K562 (cell line): ENCODE results near the gene TMC6. TPM values are rescaled to one million over a fixed set of nuclear protein-coding genes. Genes with fewer than 3 reads are reported as not detected.

Source experiments
- ATAC-seq: fragments of 200-7000 bp; cut with Tn5 transposase; 3 replicates; pipeline ENCODE4 v1.9.1; 2020; ENCODE audit warnings: moderate library complexity
- BruUV-seq: library from RNA; stranded (reverse); fragments of 400-500 nt; replicated peaks from 2 replicates; lab custom pipeline; 2021; lab: Mats Ljungman, UMichigan
- CTCF ChIA-PET: fragments of 300-600 bp; formaldehyde crosslinking; extraction: SDS; loops from one replicate; lab custom pipeline; 2021; ENCODE audit warnings: low intra/inter-chr PET ratio; lab: Yijun Ruan, JAX
- POLR2A ChIA-PET: fragments of 300-600, 350-650 bp; sonication (Branson Sonifier 250); formaldehyde crosslinking; extraction: SDS; loops from one replicate; lab custom pipeline; 2021; ENCODE audit warnings: antibody characterized with exemption, inconsistent platforms; lab: Yijun Ruan, JAX
- DNase-seq, 4 experiments: peaks; one replicate each; pipeline versions ENCODE4 v3.0.0 to v3.0.0-alpha.2; 2011 to 2018; ENCODE audit warnings: low spot score in 3 of 4, mixed read lengths in 3 of 4; ENCODE audit errors: extremely low read depth in 1 of 4
- FAIRE-seq: peaks from 2 replicates; lab custom pipeline; 2011; peaks lifted over from hg19 to GRCh38; lab: Jason Lieb, UNC
- H2AFZ ChIP-seq: 2 replicates; pipeline ENCODE4 v1.6.0; 2011; ENCODE audit warnings: low read depth, low read length, control low read depth, inconsistent platforms
- H3K27ac ChIP-seq: fragments of 200-600 bp; 3 replicates; pipeline ENCODE4 v1.8.0; 2011; ENCODE audit warnings: low read depth, mild to moderate bottlenecking, control low read depth, inconsistent platforms, low read length, moderate library complexity, mixed read lengths; ENCODE audit errors: extremely low read depth
- H3K27me3 ChIP-seq, 2 experiments: fragments of 300-600 bp in 1 of 2; 2 replicates in 1 of 2; 3 replicates in 1 of 2; pipeline versions ENCODE4 v1.6.0 to v1.8.0; 2011; ENCODE audit warnings: inconsistent platforms in 2 of 2, low read length in 2 of 2, mild to moderate bottlenecking in 1 of 2, mixed read lengths in 1 of 2, moderate library complexity in 1 of 2; ENCODE audit not compliant: control insufficient read depth in 2 of 2, insufficient read depth in 2 of 2
- H3K36me3 ChIP-seq: fragments of 300-600 bp; 3 replicates; pipeline ENCODE4 v1.8.0; 2011; ENCODE audit warnings: mild to moderate bottlenecking, low read length, inconsistent platforms; ENCODE audit not compliant: control insufficient read depth, insufficient read depth
- H3K4me1 ChIP-seq, 2 experiments: fragments of 200-600 bp in 1 of 2; replicated peaks in 1 of 2; 2 replicates in 1 of 2; 3 replicates in 1 of 2; pipeline versions ENCODE4 v1.5.1 to v1.8.0; 2011; ENCODE audit warnings: inconsistent platforms in 2 of 2, low read length in 2 of 2, mild to moderate bottlenecking in 1 of 2, mixed read lengths in 1 of 2, moderate library complexity in 1 of 2; ENCODE audit not compliant: control insufficient read depth in 2 of 2, insufficient read depth in 2 of 2
- H3K4me2 ChIP-seq: 2 replicates; pipeline ENCODE4 v1.6.1; 2011; ENCODE audit warnings: low read length, control low read depth, inconsistent platforms, mixed read lengths; ENCODE audit not compliant: insufficient read depth
- H3K4me3 ChIP-seq: fragments of 200-600 bp; sonication (generic), shearing (Covaris generic); 2 replicates; pipeline ENCODE4 v1.5.1; 2016; ENCODE audit warnings: control low read depth, inconsistent platforms
- H3K79me2 ChIP-seq: fragments of 200-600 bp; 3 replicates; pipeline ENCODE4 v1.8.0; 2011; ENCODE audit warnings: low read length, inconsistent platforms; ENCODE audit not compliant: control insufficient read depth, insufficient read depth
- H3K9ac ChIP-seq, 2 experiments: 2 replicates each; pipeline versions ENCODE4 v1.6.0 to v1.6.1; 2011; ENCODE audit warnings: low read depth in 2 of 2, low read length in 2 of 2, control low read depth in 1 of 2, inconsistent platforms in 1 of 2, mild to moderate bottlenecking in 1 of 2, mixed read lengths in 1 of 2; ENCODE audit not compliant: insufficient read depth in 1 of 2
- H3K9me1 ChIP-seq: one replicate; pipeline ENCODE4 v1.6.0; 2011; ENCODE audit warnings: inconsistent platforms, mild to moderate bottlenecking, low read length, moderate library complexity; ENCODE audit not compliant: control insufficient read depth, insufficient read depth
- H3K9me3 ChIP-seq: replicated peaks from 2 replicates; pipeline ENCODE4 v1.5.1; 2011; ENCODE audit warnings: low read depth, low read length, inconsistent platforms; ENCODE audit not compliant: control insufficient read depth, insufficient read depth
- H4K20me1 ChIP-seq: replicated peaks from 2 replicates; pipeline ENCODE4 v1.6.1; 2011; ENCODE audit warnings: low read length, inconsistent platforms, mixed read lengths; ENCODE audit not compliant: control insufficient read depth, insufficient read depth
- E2F6 ChIP-seq, 2 experiments: IDR thresholded peaks; 2 replicates each; pipeline ENCODE4 v1.6.1; 2011; ENCODE audit warnings: borderline replicate concordance in 1 of 2, control low read depth in 1 of 2, low read depth in 1 of 2, low read length in 1 of 2, mild to moderate bottlenecking in 1 of 2, mixed read lengths in 1 of 2, moderate library complexity in 1 of 2; ENCODE audit not compliant: insufficient read depth in 1 of 2, insufficient read length in 1 of 2, poor library complexity in 1 of 2, severe bottlenecking in 1 of 2; ENCODE audit errors: extremely low read depth in 1 of 2
- ZFP36 ChIP-seq: fragments of 150-350 bp; IDR thresholded peaks from 2 replicates; pipeline ENCODE4 v1.6.1; 2018; ENCODE audit warnings: low read length, low read depth; ENCODE audit not compliant: partially characterized antibody
- ZNF740 ChIP-seq, 3 experiments: fragments of 200-800 bp in 1 of 3; sonication (Bioruptor generic) in 1 of 3; sonication (generic) in 1 of 3; formaldehyde crosslinking in 1 of 3; IDR thresholded peaks; 2 replicates each; pipeline versions ENCODE4 v1.6.1 to v1.8.0; 2016 to 2022; ENCODE audit warnings: mild to moderate bottlenecking in 2 of 3, missing compliant biosample characterization in 2 of 3, missing genetic modification characterization in 2 of 3, missing genetic modification reagents in 1 of 3
- WGBS: fragments of 100-300 bp; shearing (Covaris generic); methylation state at CpG from one replicate; pipeline ENCODE4 v1.1.6; 2016; ENCODE audit warnings: low coverage, mixed read lengths; ENCODE audit not compliant: insufficient coverage; ENCODE audit errors: missing lambda C conversion rate; 5-methylcytosine and 5-hydroxymethylcytosine counted together
- in situ Hi-C: fragments of 300-500 bp; cut with MboI; formaldehyde crosslinking; loops from 4 replicates; pipeline ENCODE4 v1.15.0; 2018; ENCODE audit warnings: inconsistent platforms, mixed read lengths
- intact Hi-C: fragments of 100-400 bp; cut with micrococcal nuclease; formaldehyde crosslinking; loops from 2 replicates; pipeline ENCODE4 v1.14.2; 2022
- polyA plus RNA-seq, 8 experiments: library from polyadenylated mRNA; depleted of rRNA in 4 of 8; stranded (reverse) in 5 of 8; unstranded in 3 of 8; fragments of >200 nt; fragmentation: Nextera tagmentation in 2 of 8; fragmentation: Illumina TruSeq in 1 of 8; extraction: Ambion mirVana in 2 of 8; extraction: Trizol in 1 of 8; gene quantifications; 2 replicates each; pipeline versions ENCODE4 v1.2.1 to v1.2.3, GENCODE V29; 2011 to 2014; ENCODE audit warnings: inconsistent platforms in 1 of 8, missing spikeins in 1 of 8
- total RNA-seq, 7 experiments: library from RNA; depleted of rRNA in 6 of 7; stranded (reverse); fragments of >200 nt in 6 of 7; fragmentation: Illumina TruSeq in 2 of 7; extraction: Trizol in 2 of 7; gene quantifications; 2 replicates each; pipeline versions ENCODE4 v1.2.1 to v1.2.3, GENCODE V29; 2011 to 2021; ENCODE audit warnings: low replicate concordance in 1 of 7

Gene TMC6
- total and polyA plus RNA-seq, 9 of the 15 experiments (the other 6 are each of a cell fraction or from before 2014, with no cell fraction given): 4.1 to 351 (median 66.9) TPM

- Histone ChIP-seq H3K9ac (peak overlapping the region in 1 of 2 experiments; percentile 64; a peak in 1 of 4 replicates), H3K4me2 (no peak overlapping the region), H3K36me3 (peaks cover 58% of the 10 kb centered on the region), H3K9me3 (no peaks in the 10 kb centered on the region), H3K27ac (no peak overlapping the region), H4K20me1 (peaks cover 7% of the 10 kb centered on the region), H3K4me3 (no peak overlapping the region), H3K27me3 (no peaks in the 10 kb centered on the region), H3K79me2 (peaks cover 13% of the 10 kb centered on the region; the same call in 2 of the 3 replicates), H2AFZ (no peak overlapping the region), H3K9me1 (no peaks in the 10 kb centered on the region), H3K4me1 (peaks cover 0 to 41% of the 10 kb centered on the region in 2 experiments; a peak in 3 of 5 replicates)
- in situ Hi-C loops (no loop called here), intact Hi-C loops (no loop called here)
- DNase-seq (no peak), FAIRE-seq (no peak), ATAC-seq (no peak)
- CTCF ChIA-PET: no interaction called here
- POLR2A ChIA-PET: interaction anchor here (0.6 to 1.1 kb wide), 3 partner anchors 28 to 89 kb away, joined by 3 read pairs; no protein-coding TSS in a partner anchor
- TF ChIP-seq ZFP36: peak; percentile 79
- no peak for TF ChIP-seq ZNF740 (CRISPR knock-in tag; IDR thresholded peaks at IDR 0.05)
- peak in 1 of 2 experiments; percentile 44; a peak in 1 of 4 replicates for TF ChIP-seq ZNF740 (tag; IDR thresholded peaks at IDR 0.05)
- TF ChIP-seq E2F6 (IDR thresholded peaks at IDR 0.05; ENCODE audit: borderline replicate concordance in 1 of 2, extremely low read depth in 1 of 2, insufficient read depth in 1 of 2, insufficient read length in 1 of 2, low read depth in 1 of 2, low read length in 1 of 2, poor library complexity in 1 of 2, severe bottlenecking in 1 of 2): no peak
- WGBS: 90% methylated on average over 17 of the region's 21 CpGs
- BruUV-seq: no TSS peak
Measured at GRCh38 chr17:78107976-78108725, 20.4 kb downstream of the TMC6 start.
